Body of pancreas (tissue), 4 donors: Measurements from ENCODE around the gene DERA. TPM values are rescaled to one million over a fixed set of nuclear protein-coding genes. Genes with fewer than 3 reads are reported as not detected.

ENCODE experiments used
- ATAC-seq: fragments of 150-250 bp; one replicate; pipeline ENCODE4 v1.9.1; 2016
- DNase-seq, 4 donors: peaks; one replicate each; pipeline ENCODE4 v3.0.0-alpha.2; 2019
- H3K27ac ChIP-seq, 4 donors: fragments of 200-600 bp; sonication (generic); 1 replicate in 3 of 4; 2 replicates in 1 of 4; pipeline versions ENCODE4 v1.5.1 to v1.6.1; 2016 to 2019; ENCODE audit warnings: mild to moderate bottlenecking in 1 of 4, mixed read lengths in 1 of 4, moderate library complexity in 1 of 4
- H3K27me3 ChIP-seq, 2 donors: fragments of 200-600 bp; sonication (generic); one replicate each; pipeline ENCODE4 v1.6.0; 2016; ENCODE audit warnings: mild to moderate bottlenecking in 1 of 2
- H3K36me3 ChIP-seq, 2 donors: fragments of 200-600 bp; sonication (generic); replicated peaks in 1 of 2; 2 replicates each; pipeline ENCODE4 v1.5.1; 2016; ENCODE audit warnings: low read depth in 2 of 2; ENCODE audit not compliant: insufficient read depth in 1 of 2
- H3K4me1 ChIP-seq: fragments of 200-600 bp; sonication (generic); one replicate; pipeline ENCODE4 v1.6.0; 2016
- H3K4me3 ChIP-seq, 2 donors: fragments of 200-600 bp; sonication (generic); 1 replicate in 1 of 2; 2 replicates in 1 of 2; pipeline ENCODE4 v1.5.1; 2016 to 2019
- H3K9me3 ChIP-seq, 3 donors: fragments of 200-600 bp; sonication (generic); 1 replicate in 2 of 3; 2 replicates in 1 of 3; pipeline ENCODE4 v1.5.1; 2016
- CTCF ChIP-seq, 7 experiments: fragments of 450-650 bp in 4 of 7; fragments of 200-600 bp in 3 of 7; sonication (generic) in 3 of 7; IDR thresholded peaks; one replicate each; pipeline ENCODE4 v1.5.1; 2016 to 2019; ENCODE audit warnings: antibody characterized with exemption in 7 of 7
- POLR2A ChIP-seq, 3 donors: fragments of 450-650 bp; IDR thresholded peaks; one replicate each; pipeline ENCODE4 v1.6.1; 2016; ENCODE audit warnings: antibody characterized with exemption in 3 of 3, mild to moderate bottlenecking in 2 of 3
- WGBS, 2 donors: methylation state at CpG; one replicate each; pipeline ENCODE4 v1.1.5; 2017; 5-methylcytosine and 5-hydroxymethylcytosine counted together
- intact Hi-C: fragments of 100-400 bp; cut with DNase I; formaldehyde crosslinking; loops from one replicate; pipeline ENCODE4 v1.15.1; 2023
- total RNA-seq, 2 donors: library from RNA; depleted of rRNA; stranded (reverse); fragments of >200 nt; gene quantifications; one replicate each; pipeline ENCODE4 v1.1.0, GENCODE V29; 2016

DERA gene
- total RNA-seq, 2 donors from 2014 or later, result 4.9 to 19.7 TPM

- no peaks in the 10 kb centered on the region for H3K9me3 ChIP-seq
- H3K27me3 ChIP-seq, result no peaks in the 10 kb centered on the region
- intact Hi-C loops, result no loop called here
- H3K4me3 ChIP-seq, result no peak overlapping the region
- DNase-seq (no peak), ATAC-seq (no peak)
- peaks cover 8% of the 10 kb centered on the region for H3K4me1 ChIP-seq
- peaks cover 0 to 4% of the 10 kb centered on the region in 2 donors for H3K36me3 ChIP-seq
- WGBS, 2 donors, result 79 to 81% methylated on average over 5 of the region's 5 CpGs
- TF ChIP-seq POLR2A (IDR thresholded peaks at IDR 0.05) (no peak), CTCF (IDR thresholded peaks at IDR 0.05) (no peak)
- no peak overlapping the region for H3K27ac ChIP-seq
Observed at GRCh38 chr12:16034136-16034817, 123.1 kb downstream of the DERA start.

- Histone ChIP-seq H3K27me3 (no peaks in the 10 kb centered on the region), H3K9me3 (no peaks in the 10 kb centered on the region), H3K4me1 (no peaks in the 10 kb centered on the region), H3K4me3 (no peak overlapping the region), H3K27ac (no peak overlapping the region), H3K36me3 (peaks cover 0 to 4% of the 10 kb centered on the region in 2 donors)
- DNase-seq (no peak), ATAC-seq (no peak)
- intact Hi-C loops, result no loop called here
- 96 to 98% methylated on average over 3 of the region's 3 CpGs for WGBS, 2 donors
- no peak for TF ChIP-seq CTCF (IDR thresholded peaks at IDR 0.05)
Observed at GRCh38 chr12:16036073-16036472, 124.9 kb downstream of the DERA start.

- no peaks in the 10 kb centered on the region for H3K4me1 ChIP-seq
- 77 to 89% methylated on average over 6 of the region's 6 CpGs for WGBS, 2 donors
- no peak overlapping the region for H3K4me3 ChIP-seq
- H3K36me3 ChIP-seq, result peaks cover 0 to 4% of the 10 kb centered on the region in 2 donors
- no peaks in the 10 kb centered on the region for H3K9me3 ChIP-seq
- ATAC-seq, result no peak
- intact Hi-C loops, result no loop called here
- TF ChIP-seq POLR2A (IDR thresholded peaks at IDR 0.05) (no peak), CTCF (IDR thresholded peaks at IDR 0.05) (no peak)
- no peak overlapping the region for H3K27ac ChIP-seq
- H3K27me3 ChIP-seq, result no peaks in the 10 kb centered on the region
- DNase-seq, result no peak
Observed at GRCh38 chr12:16037533-16037932, 126.4 kb downstream of the DERA start.

GRCh38 chr12:16043480-16043879, 132.3 kb downstream of the DERA start:
- DNase-seq (no peak), ATAC-seq (no peak)
- WGBS, 2 donors, result 92 to 97% methylated on average over 1 of the region's 1 CpG
- no peaks in the 10 kb centered on the region for H3K9me3 ChIP-seq
- no peak overlapping the region for H3K27ac ChIP-seq
- TF ChIP-seq POLR2A (IDR thresholded peaks at IDR 0.05), result no peak
- no peak for TF ChIP-seq CTCF (IDR thresholded peaks at IDR 0.05)
- H3K36me3 ChIP-seq, result no peaks in the 10 kb centered on the region
- H3K4me1 ChIP-seq, result no peaks in the 10 kb centered on the region
- intact Hi-C loops, result no loop called here
- no peak overlapping the region for H3K4me3 ChIP-seq
- H3K27me3 ChIP-seq, result no peaks in the 10 kb centered on the region

- ATAC-seq (no peak), DNase-seq (no peak)
- Histone ChIP-seq H3K36me3 (no peaks in the 10 kb centered on the region), H3K27me3 (no peaks in the 10 kb centered on the region), H3K4me1 (no peaks in the 10 kb centered on the region), H3K27ac (no peak overlapping the region), H3K9me3 (no peaks in the 10 kb centered on the region), H3K4me3 (no peak overlapping the region)
- no peak for TF ChIP-seq CTCF (IDR thresholded peaks at IDR 0.05)
- no peak for TF ChIP-seq POLR2A (IDR thresholded peaks at IDR 0.05)
- 17 to 47% methylated on average over 1 of the region's 1 CpG for WGBS, 2 donors
- intact Hi-C loops, result no loop called here
Observed at GRCh38 chr12:16046266-16046665, 135.1 kb downstream of the DERA start.
